ENCODE measurements around the gene UBE3D.
A peak's percentile ranks its signal among the peaks of the same experiment; 100 is the strongest.

Gene UBE3D

GRCh38 chr6:82890240-82890639 lies 175.4 kb downstream of the UBE3D start:
- no peak for ATAC-seq
- H3K36me3 Mint-ChIP-seq = no peaks in the 10 kb centered on the region
- no peak overlapping the region for H3K27ac Mint-ChIP-seq
- no peak overlapping the region for H3K4me3 Mint-ChIP-seq
- no peaks in the 10 kb centered on the region for H3K4me1 Mint-ChIP-seq
- no peak for DNase-seq (ENCODE audit: low spot score in 2 of 2)
- no peaks in the 10 kb centered on the region for H3K9me3 Mint-ChIP-seq

GRCh38 chr6:82889143-82889542 lies 176.5 kb downstream of the UBE3D start:
- H3K4me3 Mint-ChIP-seq = no peak overlapping the region
- ATAC-seq = no peak
- H3K27ac Mint-ChIP-seq = no peak overlapping the region
- no peak for DNase-seq (ENCODE audit: low spot score in 2 of 2)
- H3K9me3 Mint-ChIP-seq = no peaks in the 10 kb centered on the region
- no peaks in the 10 kb centered on the region for H3K4me1 Mint-ChIP-seq
- H3K36me3 Mint-ChIP-seq = no peaks in the 10 kb centered on the region

DNA sequence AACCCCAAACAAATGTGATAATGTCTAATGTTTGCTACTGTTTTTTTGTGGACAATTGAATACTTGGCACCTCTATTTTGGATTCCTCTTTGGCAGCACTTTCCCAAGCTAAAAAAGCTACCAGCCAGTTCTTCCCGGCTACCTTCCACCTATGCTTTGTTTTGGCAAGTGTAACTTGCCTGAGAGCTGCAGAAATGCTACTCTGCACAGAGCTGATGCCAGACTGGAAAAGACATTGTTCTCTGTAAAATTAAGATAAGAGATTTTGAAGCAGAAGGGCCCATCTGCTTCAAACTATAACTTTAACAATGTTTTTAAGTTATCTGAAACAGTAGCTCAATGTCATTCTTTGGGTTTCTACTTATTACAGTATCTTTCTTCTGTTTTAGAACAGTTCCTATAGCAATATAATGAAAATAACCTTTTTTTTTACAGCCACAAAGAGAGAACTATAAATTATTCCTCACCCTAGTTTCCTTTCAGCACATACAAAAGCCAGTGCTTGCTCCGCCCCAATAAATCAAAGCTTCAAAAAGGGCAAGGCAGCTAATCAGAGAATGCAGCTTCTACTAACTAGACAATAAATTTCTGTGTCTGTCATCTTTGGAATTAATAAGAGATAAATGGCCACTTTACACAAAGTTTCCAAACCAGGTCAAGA lies 183.1 kb downstream of the UBE3D start:
- H3K27ac Mint-ChIP-seq = no peak overlapping the region
- no peak for ATAC-seq
- H3K9me3 Mint-ChIP-seq = no peaks in the 10 kb centered on the region
- H3K4me1 Mint-ChIP-seq = no peaks in the 10 kb centered on the region
- no peak overlapping the region for H3K4me3 Mint-ChIP-seq
- DNase-seq (ENCODE audit: low spot score in 2 of 2) = no peak
- no peaks in the 10 kb centered on the region for H3K36me3 Mint-ChIP-seq

DNA sequence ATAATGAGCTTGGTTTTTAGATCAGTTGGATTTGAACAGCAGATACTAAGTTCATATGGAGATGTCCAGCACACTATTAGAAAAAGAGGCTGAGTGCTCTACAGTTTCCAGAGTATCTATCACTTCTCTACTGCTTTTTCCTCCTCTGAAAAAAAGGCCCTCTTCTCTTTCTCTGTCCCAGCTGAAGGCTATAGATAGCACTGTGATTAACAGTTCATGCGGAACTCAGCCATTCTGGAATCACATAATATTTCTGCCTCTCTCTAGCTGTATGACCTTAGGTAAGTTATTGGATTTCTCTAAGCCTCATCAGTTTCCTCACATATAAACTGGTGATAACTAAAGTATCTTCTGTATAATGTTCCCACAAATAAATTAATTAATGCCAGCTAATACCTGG lies 184.1 kb downstream of the UBE3D start:
- Mint-ChIP-seq H3K27ac (no peak overlapping the region), H3K4me3 (no peak overlapping the region), H3K36me3 (no peaks in the 10 kb centered on the region), H3K4me1 (no peaks in the 10 kb centered on the region), H3K9me3 (no peaks in the 10 kb centered on the region)
- DNase-seq (ENCODE audit: low spot score in 2 of 2) (no peak), ATAC-seq (no peak)

DNA sequence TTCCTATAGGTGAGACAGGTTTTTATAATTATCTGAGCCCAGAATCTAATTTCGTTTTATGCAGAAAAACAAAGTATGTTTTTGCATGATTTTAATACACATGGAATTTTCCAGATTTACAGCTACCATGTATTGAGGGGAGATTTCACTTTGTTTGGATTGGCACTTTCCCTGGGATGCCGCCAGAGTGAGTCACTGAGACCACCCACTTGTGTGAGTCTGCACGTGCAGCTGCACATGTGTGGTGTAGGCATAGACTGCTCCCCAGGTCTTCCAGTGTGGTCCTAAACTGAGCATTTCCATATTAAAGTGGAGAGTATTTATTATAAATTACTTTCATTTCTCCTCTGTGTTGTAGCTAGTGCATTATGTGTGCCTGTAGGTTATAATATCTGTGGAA lies 186.8 kb downstream of the UBE3D start:
- ATAC-seq = no peak
- Mint-ChIP-seq H3K36me3 (no peaks in the 10 kb centered on the region), H3K9me3 (no peaks in the 10 kb centered on the region), H3K4me1 (no peaks in the 10 kb centered on the region), H3K27ac (no peak overlapping the region), H3K4me3 (no peak overlapping the region)
- DNase-seq (ENCODE audit: low spot score in 2 of 2) = no peak

DNA sequence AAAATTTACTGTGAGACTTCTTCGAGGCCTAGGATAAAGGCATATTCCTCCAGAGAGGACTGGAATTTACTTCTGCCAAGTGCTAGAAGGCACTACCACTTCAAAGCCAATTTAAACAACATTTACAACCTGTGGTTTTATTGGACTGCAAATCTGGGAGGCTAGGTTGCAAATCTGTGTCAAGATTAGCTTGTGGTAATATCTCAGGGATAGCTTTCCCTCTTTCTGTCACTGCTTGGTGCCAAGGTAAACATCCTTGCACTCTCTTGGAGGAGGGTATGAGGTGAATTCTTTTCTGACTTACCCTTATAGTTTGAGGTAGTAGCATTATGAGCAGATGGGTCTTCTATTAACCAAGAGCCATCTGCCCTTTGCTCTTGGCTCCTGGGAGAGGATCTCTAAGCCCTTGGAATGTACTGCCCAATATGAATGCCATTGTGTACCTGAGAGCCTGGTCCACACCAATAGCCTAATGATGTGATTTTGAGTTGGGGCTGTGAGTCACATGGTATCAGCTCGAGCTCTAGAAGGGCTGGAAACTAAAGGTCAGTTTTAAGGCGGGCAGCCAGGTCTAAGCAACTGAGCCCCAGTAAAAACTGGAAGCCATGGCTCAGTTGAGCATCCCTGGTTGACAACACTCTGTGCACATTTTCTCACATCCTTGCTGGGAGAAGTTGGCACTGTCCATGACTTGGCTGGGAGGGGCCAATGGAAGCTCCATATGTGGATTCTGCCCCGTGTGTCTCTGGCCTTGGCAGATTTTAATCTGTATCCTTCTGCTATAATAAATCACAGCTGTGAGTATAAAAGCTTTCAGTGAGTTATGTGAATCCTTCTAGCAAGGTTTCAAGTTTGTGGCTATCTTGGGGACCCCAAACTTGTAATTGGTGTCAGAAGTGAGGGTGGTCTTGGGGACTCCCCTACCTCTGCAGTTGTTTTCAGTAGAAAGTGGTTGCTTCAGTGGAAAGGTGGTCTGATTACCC lies 188.1 kb downstream of the UBE3D start:
- Mint-ChIP-seq H3K36me3 (no peaks in the 10 kb centered on the region), H3K9me3 (no peaks in the 10 kb centered on the region), H3K4me3 (no peak overlapping the region), H3K27ac (no peak overlapping the region), H3K4me1 (no peaks in the 10 kb centered on the region)
- peak; percentile 9 for ATAC-seq
- no peak for DNase-seq (ENCODE audit: low spot score in 2 of 2)

DNA sequence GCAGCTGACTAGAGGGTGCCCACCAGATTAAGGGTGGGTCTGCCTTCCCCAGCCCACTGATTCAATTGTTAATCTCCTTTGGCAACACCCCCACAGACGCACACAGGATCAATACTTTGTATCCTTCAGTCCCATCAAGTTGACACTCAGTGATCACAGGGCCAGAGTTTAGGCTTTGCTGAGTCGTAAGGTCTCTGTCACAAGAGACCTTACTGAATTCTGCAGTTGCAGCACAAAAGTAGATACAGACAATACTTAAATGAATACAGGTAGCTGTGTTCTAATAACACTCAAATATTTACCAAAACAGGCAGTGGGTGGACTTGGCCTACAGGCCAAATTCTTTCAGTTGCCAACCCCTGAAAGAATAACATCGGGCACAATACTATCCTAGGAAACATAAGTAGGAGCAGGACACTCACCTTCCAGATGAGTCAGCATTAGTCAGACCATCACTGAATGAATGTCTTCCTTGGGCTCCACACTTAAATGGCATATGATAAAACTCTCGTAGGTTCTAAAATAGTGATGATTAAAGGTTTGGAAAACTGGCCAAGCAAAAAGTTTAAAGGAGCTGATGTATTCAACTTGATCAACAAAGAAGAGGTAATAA lies 190.0 kb downstream of the UBE3D start:
- Mint-ChIP-seq H3K27ac (no peak overlapping the region), H3K4me1 (no peaks in the 10 kb centered on the region), H3K36me3 (no peaks in the 10 kb centered on the region), H3K9me3 (no peaks in the 10 kb centered on the region), H3K4me3 (no peak overlapping the region)
- ATAC-seq (no peak), DNase-seq (ENCODE audit: low spot score in 2 of 2) (no peak)

- ATAC-seq = no peak
- Mint-ChIP-seq H3K36me3 (no peaks in the 10 kb centered on the region), H3K4me1 (no peaks in the 10 kb centered on the region), H3K4me3 (no peak overlapping the region), H3K27ac (no peak overlapping the region), H3K9me3 (no peaks in the 10 kb centered on the region)
- DNase-seq (ENCODE audit: low spot score in 2 of 2) = no peak
Measured at GRCh38 chr6:82874867-82875266, 190.8 kb downstream of the UBE3D start.

- Mint-ChIP-seq H3K36me3 (no peaks in the 10 kb centered on the region), H3K27ac (no peak overlapping the region), H3K4me1 (no peaks in the 10 kb centered on the region), H3K9me3 (no peaks in the 10 kb centered on the region), H3K4me3 (no peak overlapping the region)
- DNase-seq (ENCODE audit: low spot score in 2 of 2) (no peak), ATAC-seq (no peak)
Measured at GRCh38 chr6:82872185-82872584, 193.5 kb downstream of the UBE3D start.

DNA sequence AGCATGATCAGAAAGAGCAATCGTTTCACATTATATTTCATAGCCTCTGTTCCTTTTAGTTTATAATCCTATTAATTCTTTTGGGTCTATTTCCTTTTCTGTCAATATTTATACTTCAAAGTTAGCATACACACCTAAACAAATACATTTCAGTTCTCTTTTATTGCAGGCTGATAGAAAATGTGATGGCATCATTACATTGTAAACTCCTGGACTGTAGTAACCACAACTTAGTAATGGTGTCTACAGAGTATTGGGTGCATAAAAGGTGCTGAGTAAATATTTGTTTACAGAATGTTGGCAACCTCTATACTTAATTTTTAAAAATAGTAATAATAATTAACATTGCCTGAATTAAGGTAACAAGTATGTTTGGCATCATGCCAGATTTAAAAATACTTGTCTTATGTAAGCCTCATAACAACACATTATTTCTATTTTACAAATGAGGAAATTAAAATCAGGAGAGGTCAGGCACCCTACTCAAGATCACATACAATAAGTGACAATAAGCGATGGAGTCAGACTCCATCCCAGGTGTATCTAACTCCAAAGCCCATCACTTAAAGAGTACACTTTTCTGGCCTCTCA lies 195.0 kb downstream of the UBE3D start:
- Mint-ChIP-seq H3K4me3 (no peak overlapping the region), H3K27ac (no peak overlapping the region), H3K36me3 (no peaks in the 10 kb centered on the region), H3K4me1 (no peaks in the 10 kb centered on the region), H3K9me3 (no peaks in the 10 kb centered on the region)
- ATAC-seq (no peak), DNase-seq (ENCODE audit: low spot score in 2 of 2) (no peak)

- ATAC-seq = no peak
- Mint-ChIP-seq H3K27ac (no peak overlapping the region), H3K9me3 (no peaks in the 10 kb centered on the region), H3K4me3 (no peak overlapping the region), H3K4me1 (no peaks in the 10 kb centered on the region), H3K36me3 (no peaks in the 10 kb centered on the region)
- no peak for DNase-seq (ENCODE audit: low spot score in 2 of 2)
Measured at GRCh38 chr6:82869493-82869892, 196.1 kb downstream of the UBE3D start.

DNA sequence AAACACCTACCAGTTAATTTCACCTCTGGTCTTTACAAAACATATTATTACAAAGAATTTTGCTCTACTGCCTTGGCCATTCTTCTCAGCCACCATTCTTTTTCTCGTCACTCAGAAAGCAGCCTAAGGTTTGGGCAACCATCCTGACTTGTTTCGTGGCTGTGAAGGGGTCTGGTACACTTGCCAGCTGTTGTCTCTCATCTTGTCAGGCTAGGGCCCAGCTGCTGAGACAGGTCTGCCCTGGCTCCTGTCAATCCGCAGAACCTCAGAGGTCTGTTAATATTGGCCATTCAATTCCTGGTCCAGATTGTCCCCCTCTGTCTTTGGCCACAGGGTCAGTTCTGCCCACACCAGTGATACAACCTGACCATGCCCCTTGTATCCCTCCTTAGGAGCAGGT lies 197.7 kb downstream of the UBE3D start:
- Mint-ChIP-seq H3K4me3 (no peak overlapping the region), H3K9me3 (no peaks in the 10 kb centered on the region), H3K27ac (no peak overlapping the region), H3K4me1 (no peaks in the 10 kb centered on the region), H3K36me3 (no peaks in the 10 kb centered on the region)
- no peak for ATAC-seq
- DNase-seq (ENCODE audit: low spot score in 2 of 2) = no peak

DNA sequence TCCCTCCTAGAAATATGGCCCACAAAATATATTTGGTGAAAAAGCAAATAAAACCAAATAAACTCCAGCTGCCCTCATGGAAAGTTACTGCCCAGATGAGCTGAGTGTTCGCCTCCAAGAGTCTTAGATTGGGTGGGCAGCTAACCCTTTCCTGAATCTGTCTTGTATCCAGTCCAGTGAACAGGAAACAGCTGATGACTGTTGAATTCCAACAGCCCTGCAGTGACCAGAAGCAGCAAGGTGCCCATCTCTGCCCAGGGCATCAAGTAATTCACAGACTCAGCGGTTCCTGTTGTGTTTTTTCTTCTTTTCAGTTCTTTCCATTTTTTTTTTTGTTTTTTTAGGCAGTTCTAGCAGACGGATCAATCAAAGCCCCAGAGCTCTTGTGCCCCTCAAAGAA lies 199.2 kb downstream of the UBE3D start:
- Mint-ChIP-seq H3K9me3 (no peaks in the 10 kb centered on the region), H3K4me1 (no peaks in the 10 kb centered on the region), H3K27ac (no peak overlapping the region), H3K36me3 (no peaks in the 10 kb centered on the region), H3K4me3 (no peak overlapping the region)
- ATAC-seq = no peak
- DNase-seq (ENCODE audit: low spot score in 2 of 2) = no peak

DNA sequence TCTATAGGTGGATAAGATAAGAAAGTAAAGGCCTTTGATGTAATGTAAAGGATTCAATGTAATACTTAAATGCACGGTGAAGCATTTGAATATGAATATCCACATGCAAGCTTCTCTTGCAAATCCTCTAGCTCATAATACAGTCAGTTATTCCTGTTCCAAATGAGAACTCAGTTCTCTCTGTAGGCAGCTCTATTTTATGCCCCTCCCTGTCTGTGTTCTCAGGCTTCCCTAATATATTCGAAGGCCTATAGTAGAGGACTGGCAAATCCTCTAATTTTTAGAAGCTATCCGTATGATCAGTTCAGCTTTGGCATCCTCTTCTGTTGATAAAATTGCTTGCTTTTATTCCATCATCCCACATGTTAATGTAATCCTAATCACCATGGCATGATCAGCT lies 200.2 kb downstream of the UBE3D start:
- no peaks in the 10 kb centered on the region for H3K9me3 Mint-ChIP-seq
- no peaks in the 10 kb centered on the region for H3K36me3 Mint-ChIP-seq
- no peak overlapping the region for H3K4me3 Mint-ChIP-seq
- no peak for DNase-seq (ENCODE audit: low spot score in 2 of 2)
- H3K27ac Mint-ChIP-seq = no peak overlapping the region
- no peaks in the 10 kb centered on the region for H3K4me1 Mint-ChIP-seq
- ATAC-seq = no peak

DNA sequence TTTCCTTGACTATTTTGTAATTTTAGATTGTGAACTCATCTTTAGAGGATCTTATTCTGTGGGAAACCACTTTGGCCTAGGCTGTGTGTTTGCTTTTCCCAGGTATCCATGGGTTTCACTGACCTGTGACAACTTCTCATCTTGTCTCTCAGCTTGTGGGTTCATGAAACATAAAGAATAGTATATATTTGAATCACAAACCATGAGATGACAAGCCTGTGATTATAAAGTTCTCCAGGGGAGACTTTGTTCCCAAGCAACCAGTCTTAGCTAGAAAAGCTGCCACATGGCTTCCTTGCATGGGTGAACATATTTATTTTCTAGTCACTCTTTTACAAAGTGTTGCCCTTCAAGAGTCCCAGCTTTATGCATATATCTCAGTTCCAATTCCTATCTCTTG lies 201.9 kb downstream of the UBE3D start:
- Mint-ChIP-seq H3K4me1 (no peaks in the 10 kb centered on the region), H3K4me3 (no peak overlapping the region), H3K27ac (no peak overlapping the region), H3K9me3 (no peaks in the 10 kb centered on the region), H3K36me3 (no peaks in the 10 kb centered on the region)
- no peak for ATAC-seq
- no peak for DNase-seq (ENCODE audit: low spot score in 2 of 2)
